K562 (cell line): ENCODE data around the gene PLD1. TPM values are rescaled to one million over a fixed set of nuclear protein-coding genes. Genes with fewer than 3 reads are reported as not detected.

Experiments used
- CBX8 ChIP-seq: fragments of 200-600 bp; sonication (generic); IDR thresholded peaks from 2 replicates; pipeline ENCODE4 v1.6.1; 2012; ENCODE audit warnings: borderline replicate concordance, mixed run types, low read depth, mild to moderate bottlenecking, moderate library complexity, mixed read lengths, low read length, control low read depth, inconsistent platforms; ENCODE audit not compliant: poor library complexity, severe bottlenecking; ENCODE audit errors: extremely low read depth
- ESRRA ChIP-seq: fragments of 450-650 bp; IDR thresholded peaks from 2 replicates; pipeline ENCODE4 v1.6.1; 2014; ENCODE audit warnings: low read depth, mild to moderate bottlenecking, moderate library complexity, borderline replicate concordance
- FOSL1 ChIP-seq: fragments of 200-800 bp; sonication (Bioruptor generic); conservative IDR thresholded peaks from 2 replicates; pipeline ENCODE4 v1.6.1; 2016; ENCODE audit warnings: missing genetic modification characterization, missing compliant biosample characterization
- NCOR1 ChIP-seq: fragments of 450-650 bp; IDR thresholded peaks from 2 replicates; pipeline ENCODE4 v1.6.1; 2016; ENCODE audit warnings: mild to moderate bottlenecking, moderate library complexity
- NELFE ChIP-seq: IDR thresholded peaks from 2 replicates; pipeline ENCODE4 v1.6.1; 2011; ENCODE audit warnings: mild to moderate bottlenecking; ENCODE audit not compliant: insufficient read depth, insufficient read length
- NFIC ChIP-seq: fragments of 450-650 bp; IDR thresholded peaks from 2 replicates; pipeline ENCODE4 v1.6.1; 2017; ENCODE audit warnings: mild to moderate bottlenecking, inconsistent platforms
- NKRF ChIP-seq: fragments of 450-650 bp; IDR thresholded peaks from 2 replicates; pipeline ENCODE4 v1.6.1; 2016; ENCODE audit warnings: borderline replicate concordance
- RBM17 ChIP-seq: fragments of 200-400 bp; formaldehyde crosslinking; IDR thresholded peaks from 2 replicates; pipeline ENCODE4 v1.6.1; 2017; ENCODE audit warnings: low read depth, mild to moderate bottlenecking, low read length, borderline replicate concordance
- RFX1 ChIP-seq: fragments of 450-650 bp; IDR thresholded peaks from 2 replicates; pipeline ENCODE4 v1.6.1; 2016; ENCODE audit warnings: mild to moderate bottlenecking, moderate library complexity
- SIX5 ChIP-seq, 2 experiments: IDR thresholded peaks; 2 replicates each; pipeline ENCODE4 v1.6.1; 2011; ENCODE audit warnings: low read length in 2 of 2, borderline replicate concordance in 1 of 2, low read depth in 1 of 2, mild to moderate bottlenecking in 1 of 2, moderate library complexity in 1 of 2; ENCODE audit not compliant: insufficient read depth in 1 of 2
- SMARCE1 ChIP-seq: fragments of 450-650 bp; IDR thresholded peaks from 2 replicates; pipeline ENCODE4 v1.7.1; 2016; ENCODE audit warnings: mild to moderate bottlenecking
- SOX6 ChIP-seq: fragments of 450-650 bp; IDR thresholded peaks from 2 replicates; pipeline ENCODE4 v1.6.1; 2014; ENCODE audit warnings: mild to moderate bottlenecking
- ZBED1 ChIP-seq: IDR thresholded peaks from 2 replicates; pipeline ENCODE4 v1.6.1; 2014
- ZBTB5 ChIP-seq: fragments of 450-650 bp; IDR thresholded peaks from 2 replicates; pipeline ENCODE4 v1.6.1; 2017; ENCODE audit warnings: antibody characterized with exemption
- ZFP1 ChIP-seq: fragments of 450-650 bp; formaldehyde crosslinking; IDR thresholded peaks from 2 replicates; pipeline ENCODE4 v1.4.0; 2020; ENCODE audit warnings: mild to moderate bottlenecking, mixed read lengths
- ZFP91 ChIP-seq: sonication (generic); formaldehyde crosslinking; IDR thresholded peaks from 2 replicates; pipeline ENCODE4 v1.8.0; 2022; ENCODE audit warnings: mild to moderate bottlenecking, missing genetic modification reagents
- ZFX ChIP-seq: sonication (generic); formaldehyde crosslinking; IDR thresholded peaks from 2 replicates; pipeline ENCODE4 v1.8.0; 2022; ENCODE audit warnings: mild to moderate bottlenecking, missing genetic modification reagents, moderate library complexity
- ZNF124 ChIP-seq: sonication (generic); formaldehyde crosslinking; IDR thresholded peaks from 2 replicates; pipeline ENCODE4 v1.8.1; 2022; ENCODE audit warnings: missing genetic modification reagents
- ZNF311 ChIP-seq: fragments of 250-450 bp; sonication (Bioruptor Pico); IDR thresholded peaks from 2 replicates; pipeline ENCODE4 v1.4.0; 2020; ENCODE audit warnings: mild to moderate bottlenecking, moderate library complexity
- polyA plus RNA-seq, 8 experiments: library from polyadenylated mRNA; depleted of rRNA in 4 of 8; stranded (reverse) in 5 of 8; unstranded in 3 of 8; fragments of >200 nt; fragmentation: Nextera tagmentation in 2 of 8; fragmentation: Illumina TruSeq in 1 of 8; extraction: Ambion mirVana in 2 of 8; extraction: Trizol in 1 of 8; gene quantifications; 2 replicates each; pipeline versions ENCODE4 v1.2.1 to v1.2.3, GENCODE V29; 2011 to 2014; ENCODE audit warnings: inconsistent platforms in 1 of 8, missing spikeins in 1 of 8
- total RNA-seq, 7 experiments: library from RNA; depleted of rRNA in 6 of 7; stranded (reverse); fragments of >200 nt in 6 of 7; fragmentation: Illumina TruSeq in 2 of 7; extraction: Trizol in 2 of 7; gene quantifications; 2 replicates each; pipeline versions ENCODE4 v1.2.1 to v1.2.3, GENCODE V29; 2011 to 2021; ENCODE audit warnings: low replicate concordance in 1 of 7
- TF ChIP-seq, protein P1 (sequence below): fragments of 450-650 bp; IDR thresholded peaks from 2 replicates; pipeline ENCODE4 v1.7.1; 2018; ENCODE audit warnings: mild to moderate bottlenecking, low read depth; ENCODE audit not compliant: partially characterized antibody

The PLD1 gene
- total and polyA plus RNA-seq, 9 of the 15 experiments (the other 6 are each of a cell fraction or from before 2014, with no cell fraction given) = 8.4 to 26.1 (median 18.6) TPM

DNA sequence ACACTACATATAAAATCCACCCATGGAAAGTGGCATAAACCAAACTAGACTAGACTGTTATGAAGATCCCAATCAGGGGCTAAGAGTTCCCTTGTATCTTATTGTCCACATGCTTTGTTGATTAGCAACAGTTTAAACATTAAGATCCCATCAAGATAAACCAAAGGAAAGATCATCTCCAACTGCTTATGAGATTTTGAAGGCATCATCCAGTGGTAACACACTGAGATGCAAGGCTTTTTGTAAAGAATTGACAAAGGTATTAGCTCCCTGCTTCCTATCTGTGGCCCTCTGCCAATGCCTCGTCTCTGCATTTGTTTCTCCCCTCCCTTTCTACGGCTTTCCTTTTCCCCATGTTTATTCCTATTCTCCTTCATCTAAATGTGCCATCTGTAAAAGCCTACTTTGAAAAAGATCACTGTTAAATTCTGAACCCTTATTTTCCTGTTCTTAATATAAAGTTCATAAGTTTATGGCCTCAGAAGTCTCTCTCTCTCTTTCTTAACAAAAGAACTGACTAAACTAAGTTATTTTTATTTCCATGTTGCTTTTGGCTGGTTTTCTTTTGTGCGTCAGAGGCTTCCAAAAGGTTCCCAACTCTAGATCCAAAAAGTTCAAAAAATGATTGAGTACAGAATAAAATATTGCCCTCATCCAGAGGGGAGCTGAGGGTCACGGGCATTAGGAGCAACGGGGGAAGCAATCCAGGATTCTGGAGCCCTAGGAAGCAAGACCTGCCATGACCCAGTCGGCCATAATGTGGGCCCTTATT is 5.5 kb downstream of the PLD1 start (continued):
- TF ChIP-seq NCOR1 (0 out of 2 replicates have a peak, but pooled peaks have one; percentile 34), NELFE (no peak), SIX5 (IDR thresholded peaks at IDR 0.05; ENCODE audit: borderline replicate concordance in 1 of 2, insufficient read depth in 1 of 2, low read depth in 1 of 2, low read length in 2 of 2) (no peak), NKRF (no peak), ZFP1 (CRISPR knock-in tag) (no peak), ZNF311 (no peak), SOX6 (peak; percentile 75; the same call in 1 of the 2 replicates), FOSL1 (tag) (0 out of 2 replicates have a peak, but pooled peaks have one; percentile 14), ZBED1 (no peak), RBM17 (no peak), ZBTB5 (no peak), RFX1 (peak; percentile 35), ZNF124 (CRISPR knock-in tag) (no peak), ZFX (no peak; the same call in 1 of the 2 replicates), NFIC (peak; percentile 74), ZFP91 (CRISPR knock-in tag) (no peak), SMARCE1 (peak; percentile 54; the same call in 1 of the 2 replicates), CBX8 (no peak), ESRRA (no peak)
- TF ChIP-seq, protein P1, sequence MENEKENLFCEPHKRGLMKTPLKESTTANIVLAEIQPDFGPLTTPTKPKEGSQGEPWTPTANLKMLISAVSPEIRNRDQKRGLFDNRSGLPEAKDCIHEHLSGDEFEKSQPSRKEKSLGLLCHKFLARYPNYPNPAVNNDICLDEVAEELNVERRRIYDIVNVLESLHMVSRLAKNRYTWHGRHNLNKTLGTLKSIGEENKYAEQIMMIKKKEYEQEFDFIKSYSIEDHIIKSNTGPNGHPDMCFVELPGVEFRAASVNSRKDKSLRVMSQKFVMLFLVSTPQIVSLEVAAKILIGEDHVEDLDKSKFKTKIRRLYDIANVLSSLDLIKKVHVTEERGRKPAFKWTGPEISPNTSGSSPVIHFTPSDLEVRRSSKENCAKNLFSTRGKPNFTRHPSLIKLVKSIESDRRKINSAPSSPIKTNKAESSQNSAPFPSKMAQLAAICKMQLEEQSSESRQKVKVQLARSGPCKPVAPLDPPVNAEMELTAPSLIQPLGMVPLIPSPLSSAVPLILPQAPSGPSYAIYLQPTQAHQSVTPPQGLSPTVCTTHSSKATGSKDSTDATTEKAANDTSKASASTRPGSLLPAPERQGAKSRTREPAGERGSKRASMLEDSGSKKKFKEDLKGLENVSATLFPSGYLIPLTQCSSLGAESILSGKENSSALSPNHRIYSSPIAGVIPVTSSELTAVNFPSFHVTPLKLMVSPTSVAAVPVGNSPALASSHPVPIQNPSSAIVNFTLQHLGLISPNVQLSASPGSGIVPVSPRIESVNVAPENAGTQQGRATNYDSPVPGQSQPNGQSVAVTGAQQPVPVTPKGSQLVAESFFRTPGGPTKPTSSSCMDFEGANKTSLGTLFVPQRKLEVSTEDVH = no peak
